ENCODE measurements around the gene HIVEP3.

GRCh38 chr1:41647221-41648135 lies 271.2 kb downstream of the HIVEP3 start:
- TF ChIP-seq POLR2AphosphoS5 (IDR thresholded peaks at IDR 0.05) (no peak), CTCF (IDR thresholded peaks at IDR 0.05) (no peak), EP300 (IDR thresholded peaks at IDR 0.05) (no peak)
